ENCODE results near the gene CCT6B.

CCT6B gene

GRCh38 chr17:34886831-34887230 lies 74.4 kb downstream of the CCT6B start:
- DNase-seq (ENCODE audit: low spot score), result no peak

GRCh38 chr17:34885076-34885475 lies 76.2 kb downstream of the CCT6B start:
- DNase-seq (ENCODE audit: low spot score), result no peak

GRCh38 chr17:34884597-34884996 lies 76.7 kb downstream of the CCT6B start:
- DNase-seq (ENCODE audit: low spot score), result no peak

- no peak for DNase-seq (ENCODE audit: low spot score)
Measured at GRCh38 chr17:34883106-34884000, 77.9 kb downstream of the CCT6B start.

- DNase-seq (ENCODE audit: low spot score), result no peak
Measured at GRCh38 chr17:34879146-34879545, 82.1 kb downstream of the CCT6B start.
